Hematopoietic multipotent progenitor cell treated with erythropoietin and hydrocortisone succinate and interleukin-3 and kit ligand, for 4 days (in vitro differentiated cells): Measurements from ENCODE around the gene RAPGEF3.

Source experiments
- DNase-seq: peaks from one replicate; pipeline ENCODE4 v3.0.0-alpha.2; 2015

RAPGEF3 gene

DNA sequence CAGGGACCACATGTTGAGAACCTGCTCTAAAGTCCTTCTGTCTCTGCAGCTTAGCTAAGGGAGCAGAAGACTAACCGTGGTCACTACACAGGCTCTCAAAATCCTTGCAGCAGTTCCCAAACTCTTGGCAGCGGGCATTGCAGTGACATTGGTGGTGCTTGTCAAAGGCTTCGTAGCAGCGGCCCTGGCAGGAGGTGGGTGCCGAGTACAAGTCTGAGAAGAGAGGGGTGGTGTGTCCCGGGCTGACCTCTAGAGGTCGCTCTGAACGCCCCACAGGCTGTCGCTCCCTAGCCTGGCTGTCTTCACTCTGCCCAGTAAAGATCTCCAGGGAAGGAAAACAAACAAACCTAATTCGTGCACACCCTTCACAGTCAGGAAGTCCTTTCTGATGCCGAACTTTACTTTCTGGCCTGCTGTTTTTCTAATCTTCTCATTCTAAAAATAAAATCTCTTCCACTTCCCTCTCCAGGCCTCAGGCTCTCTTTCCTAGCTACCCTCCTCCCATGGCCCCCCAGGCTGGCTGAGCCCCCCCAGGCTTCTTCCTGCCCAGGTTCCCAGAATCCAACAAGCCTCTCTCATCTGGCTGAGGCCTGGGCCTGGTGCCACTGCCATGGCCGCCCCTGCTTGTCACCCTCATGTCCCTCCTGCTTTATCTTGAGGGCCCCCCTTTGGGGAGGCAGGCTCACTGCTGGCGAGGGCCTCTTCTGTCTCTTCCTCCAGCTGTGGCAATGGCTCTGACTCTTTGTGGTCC is 41.1 kb downstream of the RAPGEF3 start:
- DNase-seq = peak; percentile 92

DNA sequence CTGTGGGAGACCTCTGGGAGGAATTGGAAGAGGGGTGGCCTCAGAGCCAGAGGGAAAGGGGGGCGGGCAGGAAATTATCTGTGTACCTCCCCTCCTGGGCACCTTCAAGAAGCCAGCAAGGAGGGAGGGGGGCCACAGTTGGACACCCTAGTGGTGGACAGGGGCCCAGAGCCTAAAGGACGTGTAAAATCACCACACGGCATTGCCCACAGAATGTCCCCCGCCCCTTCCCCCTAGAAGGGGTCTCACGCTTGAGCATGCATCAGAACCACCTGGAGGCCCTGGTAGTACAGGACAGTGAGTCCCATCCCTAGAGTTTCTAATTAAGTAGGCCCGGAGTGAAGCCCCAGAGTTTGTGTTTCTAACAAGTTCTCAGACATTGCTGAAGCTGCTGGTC is 41.6 kb downstream of the RAPGEF3 start:
- no peak for DNase-seq

DNA sequence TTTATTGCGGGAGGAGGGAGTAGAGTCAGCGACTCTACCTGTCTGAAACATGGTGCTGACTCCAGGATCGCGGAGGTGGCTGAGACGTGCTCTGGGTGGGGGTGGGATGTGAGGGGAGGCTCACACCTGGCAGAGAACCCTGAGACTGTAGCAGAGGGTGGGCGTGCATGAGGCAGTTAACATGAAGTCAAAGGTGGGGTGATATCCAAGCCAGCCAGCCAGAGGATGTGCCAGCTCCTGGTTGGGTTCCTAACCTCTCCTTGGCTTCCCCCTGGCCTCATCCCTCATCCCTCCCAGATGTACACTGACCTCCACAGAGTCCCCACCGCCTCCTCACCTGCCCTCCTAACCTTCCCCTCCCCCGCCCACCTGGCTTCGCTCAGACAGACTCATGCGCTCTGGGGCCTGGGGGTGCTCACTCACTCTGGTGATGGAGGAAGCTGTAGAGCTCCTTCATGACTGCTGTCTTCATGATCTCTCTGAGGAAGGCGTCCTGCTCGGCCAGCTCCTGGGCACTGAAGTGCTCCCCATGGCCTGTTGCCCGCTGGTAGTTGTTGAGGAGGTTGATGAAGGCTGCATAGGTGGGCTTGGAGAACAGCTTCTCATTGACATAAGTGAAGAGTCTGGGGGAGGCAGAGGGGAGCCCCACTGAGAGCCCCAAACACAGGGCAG is 42.7 kb downstream of the RAPGEF3 start:
- DNase-seq = no peak

DNA sequence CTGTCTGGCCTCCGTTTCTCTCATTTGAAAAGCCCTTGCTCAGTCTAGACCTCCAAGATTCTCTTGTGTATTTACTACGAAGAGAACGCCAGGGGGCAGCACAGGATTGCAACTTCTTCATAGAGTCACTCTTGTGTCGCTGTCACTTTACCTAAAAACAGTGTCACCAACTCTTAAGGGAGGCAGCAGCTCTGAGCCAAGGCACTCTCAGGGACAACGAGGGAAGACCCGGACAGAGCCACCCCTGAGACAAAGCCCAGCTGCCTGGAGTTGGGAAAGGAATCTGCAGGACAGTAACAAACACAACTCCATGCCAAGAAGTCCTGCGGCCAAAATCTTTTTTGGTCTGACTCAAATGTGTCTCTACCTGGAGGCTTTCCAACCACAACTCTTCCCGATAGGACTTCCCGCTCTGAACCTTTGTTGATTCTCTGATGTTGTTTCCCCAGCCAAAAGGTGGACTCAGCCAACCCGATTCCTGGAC is 43.2 kb downstream of the RAPGEF3 start:
- DNase-seq = peak; percentile 94

DNA sequence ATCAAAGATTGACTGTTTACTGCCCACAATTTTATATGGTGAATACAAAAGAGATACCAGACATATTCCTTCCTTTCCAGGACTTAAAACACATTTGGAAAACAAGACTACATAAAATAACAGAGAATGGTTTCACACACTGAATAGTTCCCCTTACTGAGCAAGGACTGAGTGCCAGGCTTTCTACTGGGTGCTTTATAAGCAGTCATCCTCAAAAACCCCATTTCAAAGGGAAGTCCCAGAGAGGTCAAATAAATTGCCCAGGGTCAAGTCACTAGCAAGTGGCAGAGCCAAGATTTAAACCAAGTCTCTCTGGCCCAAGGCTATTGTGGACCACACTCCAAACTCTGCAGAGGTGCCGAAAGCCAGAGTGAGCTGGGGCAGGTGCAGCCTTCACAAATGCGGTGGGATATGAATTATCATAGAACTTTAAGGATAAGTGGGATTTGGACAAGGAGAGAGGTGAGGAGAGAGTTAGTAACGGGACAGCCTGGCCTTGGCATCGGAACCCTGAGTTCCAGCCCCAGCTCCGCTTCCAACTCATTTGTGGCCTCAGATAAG is 43.8 kb downstream of the RAPGEF3 start:
- DNase-seq = no peak

DNA sequence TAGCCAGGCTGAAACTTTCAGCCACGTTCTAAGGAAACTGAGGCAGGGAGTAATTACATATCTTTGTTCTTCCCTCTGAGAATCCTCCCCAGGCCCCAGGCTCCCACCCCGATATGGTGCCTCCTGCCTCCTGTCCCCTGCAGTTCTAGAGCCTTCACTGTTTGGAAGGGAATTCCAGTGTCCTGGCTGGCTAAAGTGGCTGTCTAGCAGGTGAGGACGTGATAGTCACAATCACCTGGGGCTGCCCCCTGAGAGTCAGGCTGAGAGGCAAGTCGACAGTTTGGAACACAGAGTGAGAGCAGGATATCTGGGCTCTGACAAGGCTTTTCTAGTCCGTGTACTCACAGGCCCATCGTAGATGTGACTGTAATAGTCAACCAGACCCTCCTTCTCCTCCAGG is 46.5 kb downstream of the RAPGEF3 start:
- DNase-seq = no peak

DNA sequence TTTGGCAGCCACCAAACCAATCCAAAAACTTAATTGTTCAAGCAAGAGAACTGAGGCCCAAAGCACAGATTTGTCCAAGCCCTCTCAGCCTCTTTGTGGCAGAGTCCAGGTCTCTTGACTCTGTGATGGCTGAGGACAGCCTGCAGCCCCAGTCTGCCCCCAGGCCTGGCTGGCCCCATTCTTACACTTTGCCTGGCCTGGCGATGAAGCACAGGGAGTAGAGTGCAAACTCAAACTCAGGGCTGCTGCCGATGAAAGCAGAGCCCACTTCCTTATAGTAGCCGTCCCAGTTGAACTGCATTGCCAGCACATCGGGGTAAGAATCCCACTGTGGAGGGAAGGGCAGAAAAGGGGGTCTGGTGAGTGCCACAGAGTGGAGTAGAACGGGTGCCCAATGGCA is 47.2 kb downstream of the RAPGEF3 start:
- no peak for DNase-seq

DNA sequence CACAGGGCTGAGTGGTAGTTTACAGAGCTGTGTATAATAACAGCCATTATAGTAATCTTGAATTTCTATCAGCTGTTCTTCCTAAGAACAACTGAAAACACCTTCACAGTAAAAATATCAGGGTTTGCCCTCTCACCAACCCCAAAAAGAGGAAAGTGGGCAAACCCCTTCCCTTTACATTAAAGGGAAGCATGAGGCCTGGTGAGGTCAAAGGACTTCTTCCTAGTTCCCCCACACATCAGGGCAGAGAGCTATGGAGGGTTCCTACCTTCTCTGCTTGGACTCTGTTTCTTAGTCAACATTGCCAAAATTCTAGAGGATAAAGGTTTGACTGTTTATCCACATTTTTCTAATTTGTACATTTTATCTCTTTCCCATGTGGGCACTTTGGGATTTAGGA is 48.4 kb downstream of the RAPGEF3 start:
- DNase-seq = no peak

DNA sequence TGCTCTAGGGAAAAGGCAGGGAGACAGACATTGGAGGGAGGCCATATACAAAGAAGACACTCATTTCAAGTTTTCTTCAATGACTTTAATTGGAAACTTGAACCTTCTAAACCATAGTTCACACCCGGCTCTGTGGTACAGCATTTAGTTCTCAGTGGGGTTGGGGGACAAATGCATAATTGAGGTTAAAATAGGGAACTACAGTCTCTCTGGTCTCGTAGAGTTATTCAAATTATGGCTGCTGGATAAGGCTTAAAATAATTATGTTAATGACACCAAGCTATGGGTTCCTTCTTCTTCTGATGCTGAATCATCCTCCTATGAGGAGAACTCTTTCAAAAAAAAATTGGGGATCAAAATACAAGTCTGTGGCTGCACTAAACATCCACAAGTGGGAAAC is 49.0 kb downstream of the RAPGEF3 start:
- DNase-seq = peak; percentile 43

DNA sequence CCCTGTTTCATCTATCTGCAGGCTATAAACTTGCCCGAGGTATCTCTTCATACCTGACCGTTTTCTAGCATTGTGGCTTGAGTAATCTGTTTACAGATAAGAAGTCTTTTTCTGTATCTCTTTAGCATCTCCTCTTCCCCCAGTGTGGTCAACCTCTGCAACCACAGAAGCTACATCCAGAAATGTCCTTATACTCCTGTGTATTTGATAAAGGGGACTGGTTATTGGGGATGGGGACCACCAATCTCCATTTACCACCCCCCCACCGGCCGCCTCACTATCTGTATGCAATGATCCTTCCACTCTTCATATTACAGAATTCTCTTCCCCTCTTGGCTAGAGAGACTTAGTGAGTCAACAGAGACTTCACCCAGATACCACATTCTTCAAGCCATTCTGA is 49.4 kb downstream of the RAPGEF3 start:
- peak; percentile 51 for DNase-seq

DNA sequence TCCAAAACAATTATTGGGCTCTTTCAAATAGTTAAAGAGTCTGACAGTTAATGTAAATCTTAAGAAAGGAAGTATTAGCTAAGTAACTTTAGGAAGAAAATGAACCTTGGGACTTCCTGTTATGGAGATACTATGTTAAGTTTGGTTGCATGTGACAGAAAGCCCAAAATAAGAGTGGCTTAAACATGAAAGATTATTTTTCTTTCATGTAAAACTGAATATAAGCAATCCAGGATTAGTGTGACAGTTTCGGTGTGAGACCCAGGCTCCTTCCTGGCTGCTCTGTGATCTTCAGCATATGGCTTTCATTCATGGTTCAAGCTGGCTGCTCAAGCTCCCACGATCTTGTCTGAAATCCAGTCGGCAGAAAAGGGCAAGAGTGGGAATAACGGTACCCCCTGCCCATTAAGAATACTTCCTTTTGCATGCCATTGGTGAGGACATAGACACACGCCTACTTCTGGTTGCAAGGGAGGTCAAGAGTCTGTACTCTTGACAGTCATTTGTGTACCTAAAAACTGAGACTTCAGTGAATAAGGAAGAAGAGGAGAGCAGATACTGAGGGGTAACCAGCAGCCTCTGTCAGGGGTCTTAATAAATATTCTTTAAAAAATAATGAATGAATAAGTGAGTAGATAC is 50.7 kb downstream of the RAPGEF3 start:
- peak; percentile 24 for DNase-seq

DNA sequence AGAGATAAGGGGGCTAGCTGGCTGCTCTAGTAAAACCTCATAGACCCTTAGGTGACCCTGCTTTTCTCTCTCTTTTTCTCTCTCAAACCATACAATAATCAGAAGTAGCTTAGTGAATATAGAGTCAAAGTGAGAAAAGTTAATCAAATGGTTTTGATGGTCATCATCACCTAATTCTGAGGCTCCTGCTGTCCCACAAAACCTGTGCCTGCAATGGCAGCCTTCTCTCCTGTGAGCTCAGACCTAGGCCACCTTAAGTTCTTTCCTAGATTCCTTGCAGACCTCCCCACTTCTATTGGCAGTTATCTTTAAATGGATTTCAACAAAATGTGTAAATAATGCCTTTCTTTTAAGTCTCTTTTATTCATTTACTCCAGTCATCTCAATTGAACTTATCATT is 51.3 kb downstream of the RAPGEF3 start:
- DNase-seq = no peak

DNA sequence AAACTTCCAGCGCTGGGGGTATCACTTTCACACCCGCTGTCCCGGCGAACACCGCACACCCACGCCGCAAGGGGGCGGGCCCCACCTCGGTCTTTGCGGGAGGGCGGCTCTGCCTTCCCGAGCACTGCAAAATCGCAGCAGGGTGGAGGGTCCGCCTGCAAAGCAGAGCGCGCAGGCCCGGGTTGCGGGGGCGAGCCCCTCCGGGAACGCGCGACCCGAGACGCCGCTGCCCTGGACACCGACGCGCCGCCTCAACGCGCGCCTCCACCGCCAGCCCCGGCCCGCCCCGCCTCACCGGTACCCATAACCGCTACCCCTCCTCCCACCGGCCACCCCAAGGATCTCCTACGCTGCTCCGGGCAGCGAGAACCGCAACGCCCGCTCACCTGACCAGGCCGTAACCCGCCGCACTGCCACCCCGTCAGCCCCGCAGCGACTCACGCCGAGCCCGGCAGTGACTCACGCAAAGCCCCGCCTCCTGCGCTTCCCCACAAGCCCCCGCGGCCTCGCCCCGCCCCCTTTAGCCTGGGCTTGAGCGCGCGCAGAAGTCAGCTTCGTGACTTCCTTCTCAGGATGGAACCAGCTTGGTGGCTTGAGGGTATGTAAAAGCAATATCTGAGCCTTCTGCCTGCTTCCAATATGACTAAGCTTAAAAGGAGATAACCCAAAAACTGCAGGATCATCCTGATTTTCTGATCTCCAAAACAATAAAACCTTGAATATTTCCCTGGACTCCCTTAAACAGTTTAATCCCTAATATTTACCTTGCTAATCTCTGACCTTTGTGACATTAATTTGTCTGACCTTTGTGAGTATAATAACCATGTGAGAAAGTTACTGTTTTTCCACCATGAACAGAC is 52.9 kb downstream of the RAPGEF3 start, which contains the start of gene RPAP3:
Gene RPAP3, minus strand, starts transcription at position 465 of the 860 bp plus-strand sequence. CDS start 3,190 bp downstream, outside the sequence.
- DNase-seq = peak; percentile 99

DNA sequence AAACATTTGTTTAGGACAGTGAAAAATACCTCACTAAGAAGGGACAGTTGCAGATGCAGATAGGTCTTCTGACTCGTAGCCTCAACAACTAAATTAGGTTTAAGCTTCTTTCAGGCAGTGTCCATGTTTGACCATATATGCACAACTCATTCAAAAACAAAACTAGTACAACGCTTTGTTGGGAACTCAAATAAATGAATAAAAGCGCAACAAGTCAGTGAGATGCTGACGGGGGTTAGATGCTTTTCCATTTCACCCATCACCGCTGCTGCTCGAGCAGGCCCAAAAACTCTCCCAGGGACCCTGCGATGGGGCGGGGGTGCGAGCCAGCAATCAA is 53.5 kb downstream of the RAPGEF3 start:
- DNase-seq = no peak

DNA sequence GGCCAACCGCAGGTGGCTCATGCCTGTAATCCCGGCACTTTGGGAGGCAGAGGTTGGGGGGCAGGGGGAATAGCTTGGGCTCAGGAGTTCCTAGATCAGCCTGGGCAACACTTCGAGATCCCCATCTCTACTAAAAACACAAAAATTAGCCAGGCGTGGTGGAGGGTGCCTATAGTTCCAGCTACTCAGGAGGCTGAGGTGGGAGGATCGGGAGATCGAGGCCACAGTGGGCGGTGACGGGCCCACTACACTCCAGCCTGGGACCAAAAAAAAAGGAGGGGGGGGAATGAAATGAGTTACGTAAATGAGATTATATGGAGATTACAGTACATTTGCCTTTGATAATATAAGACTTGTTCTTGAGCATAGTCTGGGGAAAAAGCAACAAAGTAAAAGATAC is 54.0 kb downstream of the RAPGEF3 start:
- no peak for DNase-seq

DNA sequence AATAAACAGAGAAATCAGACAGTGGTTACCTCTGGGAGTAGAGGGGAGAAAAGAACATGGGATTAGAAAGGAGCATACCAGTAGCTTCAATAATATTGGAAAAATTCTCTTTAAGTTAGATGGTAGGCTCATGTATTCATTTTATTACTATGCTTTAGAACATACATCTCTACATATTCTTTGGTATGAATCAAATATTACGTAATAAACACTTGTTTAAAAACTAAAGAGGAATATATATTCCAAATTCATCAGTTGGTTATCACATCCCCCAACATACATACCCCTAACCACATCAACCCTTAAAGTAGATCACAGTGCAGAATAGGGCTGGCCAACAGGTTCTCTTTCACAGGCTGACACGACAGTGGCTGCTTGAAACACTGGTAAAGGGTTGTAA is 58.4 kb downstream of the RAPGEF3 start:
- no peak for DNase-seq

DNA sequence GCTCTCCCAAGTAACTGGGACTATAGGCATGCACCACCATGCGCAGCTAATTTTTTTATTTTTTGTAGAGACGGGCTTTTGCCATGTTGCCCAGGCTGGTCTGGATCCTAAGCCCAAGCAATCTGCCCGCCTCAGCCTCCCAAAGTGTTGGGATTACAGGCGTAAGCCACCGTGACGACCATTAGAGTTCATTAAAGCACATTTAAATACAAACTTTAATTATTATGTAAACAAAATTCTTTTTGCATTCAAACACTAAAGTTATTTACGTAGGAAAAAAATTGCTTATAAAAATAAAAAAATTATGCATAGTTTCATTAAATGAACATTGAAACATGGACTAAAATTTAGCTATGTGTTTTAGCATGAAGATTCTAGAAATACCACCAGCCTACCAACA is 60.0 kb downstream of the RAPGEF3 start:
- no peak for DNase-seq

DNA sequence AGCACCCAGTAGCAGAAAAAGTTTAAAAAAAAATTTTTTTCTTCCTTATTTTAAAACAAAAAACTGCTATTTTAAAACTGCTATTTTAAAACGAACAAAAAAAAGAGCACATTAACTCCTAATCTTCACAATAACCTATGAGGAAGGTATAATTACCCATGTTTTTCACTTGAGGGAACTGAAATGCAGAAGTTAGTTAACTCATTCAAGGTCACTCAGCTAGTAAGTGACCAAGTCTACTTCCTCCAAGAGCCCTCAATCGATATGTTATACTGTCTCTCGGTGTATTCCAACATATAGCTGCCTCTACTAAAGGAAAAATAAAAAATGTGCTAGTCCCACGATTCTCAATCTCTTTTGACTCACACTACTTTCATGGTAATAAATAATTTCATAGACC is 60.6 kb downstream of the RAPGEF3 start:
- peak; percentile 41 for DNase-seq

DNA sequence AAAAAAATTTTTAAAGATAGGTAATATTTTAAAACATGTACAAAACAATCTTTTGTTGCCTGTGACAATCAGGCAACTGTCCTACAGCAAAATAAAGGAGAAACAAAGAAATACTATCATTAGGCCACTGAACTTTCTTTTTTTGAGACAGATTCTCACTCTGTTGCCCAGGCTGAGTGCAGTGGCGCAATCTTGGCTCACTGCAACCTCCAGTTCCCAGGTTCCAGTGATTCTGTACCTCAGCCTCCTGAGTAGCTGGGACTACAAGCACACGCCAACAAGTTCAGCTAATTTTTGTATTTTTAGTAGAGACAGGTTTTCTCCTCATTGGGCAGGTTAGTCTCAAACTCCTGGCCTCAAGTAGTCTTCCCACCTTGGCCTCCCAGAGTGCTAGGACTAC is 69.5 kb downstream of the RAPGEF3 start:
- DNase-seq = no peak

DNA sequence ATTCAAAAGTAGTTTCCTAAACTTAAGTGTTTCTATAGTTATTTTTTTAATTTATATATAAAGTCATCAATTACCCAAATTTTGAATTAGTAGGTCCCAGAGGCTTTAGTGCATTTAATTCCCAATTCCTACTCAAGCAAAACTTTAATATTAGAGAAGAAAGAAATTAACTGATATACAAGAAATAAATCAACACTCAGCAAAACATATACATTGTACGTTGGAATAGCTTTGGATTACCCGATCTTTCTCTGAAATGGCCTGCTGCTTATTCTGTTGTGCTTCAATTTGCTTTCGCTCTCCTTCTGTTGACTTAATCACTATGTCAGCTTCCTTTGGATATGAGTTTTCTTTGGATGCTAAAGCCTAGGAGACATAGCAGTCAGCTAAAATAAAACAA is 71.0 kb downstream of the RAPGEF3 start:
- no peak for DNase-seq

DNA sequence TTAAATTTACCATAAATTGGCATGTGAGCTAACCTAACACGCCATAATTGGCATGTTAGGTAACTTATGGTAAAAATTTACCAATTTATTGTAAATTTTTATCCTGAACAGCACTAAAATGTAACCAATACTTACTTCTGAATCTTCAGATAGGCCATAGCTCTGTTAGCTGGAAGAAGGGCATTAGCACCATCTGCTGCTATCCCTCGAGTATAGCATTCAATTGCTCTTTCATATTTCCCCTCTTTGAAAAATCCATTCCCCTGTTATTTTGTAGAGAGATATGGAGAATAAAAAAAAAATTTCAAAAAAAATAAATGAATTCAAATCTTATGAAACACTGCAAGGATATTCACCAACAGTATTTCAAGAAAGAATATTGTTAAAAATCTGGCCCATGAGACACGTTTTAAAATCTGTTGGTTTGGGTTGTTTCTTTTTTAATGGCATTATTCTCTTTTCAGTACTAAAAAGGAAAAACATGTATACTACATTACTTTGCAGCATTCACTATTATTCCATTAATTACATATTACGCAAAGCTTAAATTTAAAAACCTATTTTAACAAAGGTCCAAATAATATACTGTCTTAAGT is 71.9 kb downstream of the RAPGEF3 start:
- peak; percentile 77 for DNase-seq
